Measurements from ENCODE around the gene TMCO4. TPM values are rescaled to one million over a fixed set of nuclear protein-coding genes. Genes with fewer than 3 reads are reported as not detected.
"Not testable (repeated sequence)": the region's sequence is repeated elsewhere in the genome, so short reads cannot be mapped to it uniquely, and the experiment has no call there.

TMCO4 gene
- total RNA-seq, 2 experiments from 2014 or later, result 14.3 to 16.7 TPM

GRCh38 chr1:19637606-19638005, 162.1 kb downstream of the TMCO4 start:
- no peaks in the 10 kb centered on the region for H3K36me3 Mint-ChIP-seq
- no peak for ATAC-seq (ENCODE audit: low read depth)

GRCh38 chr1:19636749-19637148, 163.0 kb downstream of the TMCO4 start:
- ATAC-seq (ENCODE audit: low read depth); H3K36me3 Mint-ChIP-seq; H3K4me1 Mint-ChIP-seq; H3K27me3 Mint-ChIP-seq; H3K27ac Mint-ChIP-seq; DNase-seq; H3K9me3 Mint-ChIP-seq; POLR2A ChIA-PET; H3K4me3 Mint-ChIP-seq: not testable (repeated sequence)

More at GRCh38 chr1:19637606-19638005, 162.1 kb downstream of the TMCO4 start:
- peaks cover 7% of the 10 kb centered on the region for H3K27me3 Mint-ChIP-seq
- H3K9me3 Mint-ChIP-seq, result no peaks in the 10 kb centered on the region
- H3K4me1 Mint-ChIP-seq, result no peaks in the 10 kb centered on the region
- no peak overlapping the region for H3K4me3 Mint-ChIP-seq
- no peak overlapping the region for H3K27ac Mint-ChIP-seq
- no peak for DNase-seq
- POLR2A ChIA-PET, result no interaction called here

DNA sequence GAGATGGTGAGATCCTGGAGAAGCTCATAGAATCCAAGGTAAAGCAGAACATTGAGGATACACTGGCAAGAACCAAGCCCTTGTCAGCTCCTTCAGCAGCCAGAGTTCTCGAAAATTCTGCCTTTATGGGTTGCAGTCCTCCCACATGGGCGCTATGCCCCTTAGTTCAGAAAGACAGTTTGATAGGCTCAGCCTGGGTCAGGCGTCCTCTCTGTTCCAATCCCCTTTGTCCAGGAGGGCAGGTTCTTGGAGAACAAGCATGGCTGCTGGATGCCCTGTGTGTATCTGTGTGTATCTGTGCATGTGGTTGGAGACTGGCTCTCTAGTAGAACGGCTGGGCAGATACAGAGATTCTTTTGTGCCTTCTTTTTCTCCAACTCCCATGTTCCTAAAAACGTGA, 163.7 kb downstream of the TMCO4 start:
- POLR2A ChIA-PET, result no interaction called here
- H3K9me3 Mint-ChIP-seq, result no peaks in the 10 kb centered on the region
- no peaks in the 10 kb centered on the region for H3K27me3 Mint-ChIP-seq
- no peak overlapping the region for H3K4me3 Mint-ChIP-seq
- no peaks in the 10 kb centered on the region for H3K4me1 Mint-ChIP-seq
- ATAC-seq (ENCODE audit: low read depth) (no peak), DNase-seq (no peak)
- H3K36me3 Mint-ChIP-seq, result no peaks in the 10 kb centered on the region
- no peak overlapping the region for H3K27ac Mint-ChIP-seq

DNA sequence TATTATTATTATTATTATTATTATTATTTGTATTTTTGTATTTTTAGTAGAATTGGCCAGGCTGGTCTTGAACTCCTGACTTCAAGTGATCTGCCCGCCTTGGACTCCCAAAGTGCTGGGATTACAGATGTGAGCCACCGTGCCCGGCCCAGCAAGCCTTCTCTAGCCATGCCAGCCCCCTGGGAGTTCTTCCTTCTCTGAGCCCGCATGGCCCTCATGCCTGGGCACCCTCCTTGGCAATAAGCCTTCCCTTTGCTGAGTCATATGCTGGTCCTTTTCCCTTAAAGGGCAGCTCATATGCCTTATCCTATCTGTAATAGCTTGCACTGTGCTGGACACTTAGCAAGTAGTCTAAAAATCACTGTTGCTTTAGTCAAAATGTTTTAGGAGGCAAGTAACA, 164.1 kb downstream of the TMCO4 start:
- no peak overlapping the region for H3K27ac Mint-ChIP-seq
- H3K36me3 Mint-ChIP-seq, result no peaks in the 10 kb centered on the region
- H3K4me1 Mint-ChIP-seq, result no peaks in the 10 kb centered on the region
- DNase-seq, result no peak
- POLR2A ChIA-PET, result no interaction called here
- no peak overlapping the region for H3K4me3 Mint-ChIP-seq
- no peaks in the 10 kb centered on the region for H3K9me3 Mint-ChIP-seq
- no peak for ATAC-seq (ENCODE audit: low read depth)
- H3K27me3 Mint-ChIP-seq, result no peaks in the 10 kb centered on the region

- not testable (repeated sequence) for H3K27ac Mint-ChIP-seq; H3K9me3 Mint-ChIP-seq; ATAC-seq (ENCODE audit: low read depth); H3K36me3 Mint-ChIP-seq; H3K27me3 Mint-ChIP-seq; H3K4me1 Mint-ChIP-seq; DNase-seq; H3K4me3 Mint-ChIP-seq
- POLR2A ChIA-PET, result interaction anchor here (0.6 to 0.7 kb wide), 2 partner anchors 26 to 1095 kb away, joined by 4 to 5 read pairs; no protein-coding TSS in a partner anchor
These were observed 164.7 kb downstream of the TMCO4 start for GRCh38 chr1:19635064-19635463.

- Mint-ChIP-seq H3K36me3 (peaks cover 4% of the 10 kb centered on the region), H3K4me3 (no peak overlapping the region), H3K27me3 (no peaks in the 10 kb centered on the region), H3K27ac (no peak overlapping the region), H3K9me3 (no peaks in the 10 kb centered on the region), H3K4me1 (no peaks in the 10 kb centered on the region)
- POLR2A ChIA-PET, result no interaction called here
- DNase-seq (no peak), ATAC-seq (ENCODE audit: low read depth) (no peak)
These were observed 166.6 kb downstream of the TMCO4 start for GRCh38 chr1:19633106-19633505.

Other genes starting within 250 kb of the TMCO4 start
- 10 to 100 TPM; 35.3 to 36.0 TPM for gene NBL1, start 155.6 kb downstream of the TMCO4 start, total RNA-seq
- gene HTR6, start 135.0 kb downstream of the TMCO4 start, total RNA-seq, result under 1 TPM in 1 of 2 experiments, not detected in 1; 0.14 TPM
- not detected for gene RNF186, start 15.4 kb upstream of the TMCO4 start, total RNA-seq
- 10 to 100 TPM; 10.3 to 10.9 TPM for gene OTUD3, start 82.5 kb upstream of the TMCO4 start, total RNA-seq
- not detected for gene PLA2G2E, start 123.7 kb upstream of the TMCO4 start, total RNA-seq
- not detected for gene PLA2G2A, start 179.7 kb upstream of the TMCO4 start, total RNA-seq

All from activated naive CD8-positive, alpha-beta T cell treated with anti-CD3 and anti-CD28 coated beads, Interleukin-2, amount 10 ng/mL, durations not matched to agents 7 days and 5 days (primary cell).